HUES48 (cell line): ENCODE data around the gene VPS54.

ENCODE experiments used
- H3K27ac ChIP-seq: one replicate; pipeline ENCODE4 v1.7.0; 2013; ENCODE audit warnings: low read depth, low read length, inconsistent platforms
- H3K27me3 ChIP-seq: 2 replicates; pipeline ENCODE4 v1.6.1; 2013; ENCODE audit warnings: mild to moderate bottlenecking, low read length; ENCODE audit not compliant: control insufficient read depth, insufficient read depth
- H3K36me3 ChIP-seq: 2 replicates; pipeline ENCODE4 v1.6.1; 2013; ENCODE audit warnings: low read length; ENCODE audit not compliant: control insufficient read depth, insufficient read depth
- H3K4me1 ChIP-seq: 2 replicates; pipeline ENCODE4 v1.6.1; 2013; ENCODE audit warnings: mild to moderate bottlenecking, low read length; ENCODE audit not compliant: control insufficient read depth, insufficient read depth
- H3K4me3 ChIP-seq: 2 replicates; pipeline ENCODE4 v1.5.1; 2013; ENCODE audit warnings: mild to moderate bottlenecking, low read depth, low read length
- H3K9ac ChIP-seq: 2 replicates; pipeline ENCODE4 v1.6.1; 2013; ENCODE audit warnings: mild to moderate bottlenecking, low read depth, low read length, moderate library complexity
- H3K9me3 ChIP-seq: 2 replicates; pipeline ENCODE4 v1.6.1; 2013; ENCODE audit warnings: low read length; ENCODE audit not compliant: control insufficient read depth, insufficient read depth

VPS54 gene

GRCh38 chr2:64052463-64053241 is 33.4 kb upstream of the VPS54 start:
- no peaks in the 10 kb centered on the region for H3K9me3 ChIP-seq
- H3K36me3 ChIP-seq, result no peaks in the 10 kb centered on the region
- H3K9ac ChIP-seq, result no peak overlapping the region
- H3K4me1 ChIP-seq, result peaks cover 22% of the 10 kb centered on the region
- no peak overlapping the region for H3K4me3 ChIP-seq
- H3K27me3 ChIP-seq, result no peaks in the 10 kb centered on the region
- peak overlapping the region; percentile 9 for H3K27ac ChIP-seq

GRCh38 chr2:64049633-64050220 is 30.5 kb upstream of the VPS54 start:
- peaks cover 22% of the 10 kb centered on the region for H3K4me1 ChIP-seq
- H3K9ac ChIP-seq, result no peak overlapping the region
- H3K27ac ChIP-seq, result no peak overlapping the region
- H3K9me3 ChIP-seq, result no peaks in the 10 kb centered on the region
- H3K27me3 ChIP-seq, result no peaks in the 10 kb centered on the region
- H3K36me3 ChIP-seq, result no peaks in the 10 kb centered on the region
- H3K4me3 ChIP-seq, result no peak overlapping the region

GRCh38 chr2:64045938-64046337 is 26.7 kb upstream of the VPS54 start:
- Histone ChIP-seq H3K36me3 (no peaks in the 10 kb centered on the region), H3K27me3 (no peaks in the 10 kb centered on the region), H3K4me3 (no peak overlapping the region), H3K27ac (no peak overlapping the region), H3K9ac (no peak overlapping the region), H3K4me1 (peaks cover 6% of the 10 kb centered on the region), H3K9me3 (no peaks in the 10 kb centered on the region)

- peaks cover 18% of the 10 kb centered on the region for H3K4me1 ChIP-seq
Measured at GRCh38 chr2:64040161-64040560, 20.9 kb upstream of the VPS54 start.

GRCh38 chr2:64036034-64036705 is 16.9 kb upstream of the VPS54 start:
- H3K27me3 ChIP-seq, result no peaks in the 10 kb centered on the region
- no peak overlapping the region for H3K9ac ChIP-seq
- H3K4me1 ChIP-seq, result peaks cover 25% of the 10 kb centered on the region
- no peaks in the 10 kb centered on the region for H3K36me3 ChIP-seq
- no peaks in the 10 kb centered on the region for H3K9me3 ChIP-seq
- H3K4me3 ChIP-seq, result no peak overlapping the region; the same call in 1 of the 2 replicates
- H3K27ac ChIP-seq, result no peak overlapping the region

More at GRCh38 chr2:64040161-64040560, 20.9 kb upstream of the VPS54 start:
- Histone ChIP-seq H3K9ac (no peak overlapping the region), H3K9me3 (no peaks in the 10 kb centered on the region), H3K27me3 (no peaks in the 10 kb centered on the region), H3K36me3 (no peaks in the 10 kb centered on the region), H3K27ac (no peak overlapping the region), H3K4me3 (no peak overlapping the region)

GRCh38 chr2:64035072-64035942 is 16.1 kb upstream of the VPS54 start:
- Histone ChIP-seq H3K9ac (no peak overlapping the region), H3K27ac (no peak overlapping the region)

GRCh38 chr2:64029116-64029665 is 10.0 kb upstream of the VPS54 start:
- Histone ChIP-seq H3K4me3 (peak overlapping the region; percentile 18; the same call in 1 of the 2 replicates), H3K4me1 (peaks cover 29% of the 10 kb centered on the region), H3K27me3 (no peaks in the 10 kb centered on the region), H3K9ac (no peak overlapping the region; the same call in 1 of the 2 replicates), H3K36me3 (no peaks in the 10 kb centered on the region), H3K27ac (no peak overlapping the region), H3K9me3 (no peaks in the 10 kb centered on the region)

More at GRCh38 chr2:64035072-64035942, 16.1 kb upstream of the VPS54 start:
- no peaks in the 10 kb centered on the region for H3K27me3 ChIP-seq
- peaks cover 25% of the 10 kb centered on the region for H3K4me1 ChIP-seq
- no peak overlapping the region; the same call in 1 of the 2 replicates for H3K4me3 ChIP-seq
- H3K9me3 ChIP-seq, result no peaks in the 10 kb centered on the region
- H3K36me3 ChIP-seq, result no peaks in the 10 kb centered on the region

GRCh38 chr2:64025741-64026140 is 6.5 kb upstream of the VPS54 start:
- Histone ChIP-seq H3K36me3 (no peaks in the 10 kb centered on the region), H3K4me1 (peaks cover 33% of the 10 kb centered on the region), H3K27ac (no peak overlapping the region), H3K9ac (no peak overlapping the region), H3K9me3 (no peaks in the 10 kb centered on the region), H3K27me3 (no peaks in the 10 kb centered on the region), H3K4me3 (no peak overlapping the region)

GRCh38 chr2:64024259-64024949 is 5.2 kb upstream of the VPS54 start:
- no peaks in the 10 kb centered on the region for H3K27me3 ChIP-seq
- H3K9ac ChIP-seq, result no peak overlapping the region
- no peaks in the 10 kb centered on the region for H3K9me3 ChIP-seq
- H3K4me3 ChIP-seq, result no peak overlapping the region
- no peaks in the 10 kb centered on the region for H3K36me3 ChIP-seq
- H3K27ac ChIP-seq, result no peak overlapping the region
- H3K4me1 ChIP-seq, result peaks cover 34% of the 10 kb centered on the region
